22Rv1 (cell line): ENCODE measurements around the gene GATM.
A peak's percentile ranks its signal among the peaks of the same experiment; 100 is the strongest.

Experiments
- H3K27ac ChIP-seq: fragments of 450-650 bp; 2 replicates; pipeline ENCODE4 v1.5.1; 2017
- CTCF ChIP-seq: fragments of 450-650 bp; IDR thresholded peaks from 2 replicates; pipeline ENCODE4 v1.5.1; 2017; ENCODE audit warnings: mild to moderate bottlenecking
- ZFX ChIP-seq: fragments of 450-650 bp; IDR thresholded peaks from 2 replicates; pipeline ENCODE4 v1.6.1; 2017; ENCODE audit warnings: antibody characterized with exemption, borderline replicate concordance

GATM gene

GRCh38 chr15:45378149-45378912 is at the start of gene GATM:
Gene GATM (minus strand): TSS chr15:45378544. CDS start chr15:45378453, 91 bp downstream.
- TF ChIP-seq CTCF (peak; percentile 79), ZFX (no peak)
- no peak within 1 kb of the TSS for H3K27ac ChIP-seq

- no peak overlapping the region for H3K27ac ChIP-seq
- no peak for TF ChIP-seq ZFX
- no peak for TF ChIP-seq CTCF
Measured at GRCh38 chr15:45427085-45427484, 48.7 kb upstream of the GATM start.

GRCh38 chr15:45425135-45425534 is 46.8 kb upstream of the GATM start:
- TF ChIP-seq CTCF (no peak), ZFX (no peak)
- no peak overlapping the region for H3K27ac ChIP-seq

- H3K27ac ChIP-seq, result no peak overlapping the region
- TF ChIP-seq ZFX, result no peak
- no peak for TF ChIP-seq CTCF
Measured at GRCh38 chr15:45424429-45424828, 46.1 kb upstream of the GATM start.

- no peak overlapping the region for H3K27ac ChIP-seq
- TF ChIP-seq ZFX (no peak), CTCF (no peak)
Measured at GRCh38 chr15:45417303-45417950, 39.1 kb upstream of the GATM start.

- peak overlapping the region; percentile 27 for H3K27ac ChIP-seq
- TF ChIP-seq ZFX, result no peak
- TF ChIP-seq CTCF, result no peak
Measured at GRCh38 chr15:45414215-45414885, 36.0 kb upstream of the GATM start.

GRCh38 chr15:45409596-45409995 is 31.3 kb upstream of the GATM start:
- no peak overlapping the region for H3K27ac ChIP-seq
- no peak for TF ChIP-seq CTCF
- TF ChIP-seq ZFX, result no peak
